Mammary epithelial cell (primary cell): ENCODE measurements around the gene CYP27C1.

Source experiments
- EZH2 ChIP-seq: IDR thresholded peaks from 2 replicates; pipeline ENCODE4 v1.6.1; 2012; ENCODE audit warnings: low read length, inconsistent platforms, borderline replicate concordance
- TF ChIP-seq, protein P1 (sequence below), 2 donors: IDR thresholded peaks in 1 of 2; conservative IDR thresholded peaks in 1 of 2; 2 replicates each; pipeline ENCODE4 v1.5.1; 2011 to 2012; ENCODE audit warnings: inconsistent platforms in 2 of 2, low read length in 2 of 2, mild to moderate bottlenecking in 2 of 2, control low read depth in 1 of 2, low read depth in 1 of 2; ENCODE audit not compliant: insufficient read depth in 1 of 2; ENCODE audit errors: extremely low read depth in 1 of 2

GRCh38 chr2:127163921-127164320 is 56.2 kb downstream of the CYP27C1 start:
- TF ChIP-seq, protein P1, sequence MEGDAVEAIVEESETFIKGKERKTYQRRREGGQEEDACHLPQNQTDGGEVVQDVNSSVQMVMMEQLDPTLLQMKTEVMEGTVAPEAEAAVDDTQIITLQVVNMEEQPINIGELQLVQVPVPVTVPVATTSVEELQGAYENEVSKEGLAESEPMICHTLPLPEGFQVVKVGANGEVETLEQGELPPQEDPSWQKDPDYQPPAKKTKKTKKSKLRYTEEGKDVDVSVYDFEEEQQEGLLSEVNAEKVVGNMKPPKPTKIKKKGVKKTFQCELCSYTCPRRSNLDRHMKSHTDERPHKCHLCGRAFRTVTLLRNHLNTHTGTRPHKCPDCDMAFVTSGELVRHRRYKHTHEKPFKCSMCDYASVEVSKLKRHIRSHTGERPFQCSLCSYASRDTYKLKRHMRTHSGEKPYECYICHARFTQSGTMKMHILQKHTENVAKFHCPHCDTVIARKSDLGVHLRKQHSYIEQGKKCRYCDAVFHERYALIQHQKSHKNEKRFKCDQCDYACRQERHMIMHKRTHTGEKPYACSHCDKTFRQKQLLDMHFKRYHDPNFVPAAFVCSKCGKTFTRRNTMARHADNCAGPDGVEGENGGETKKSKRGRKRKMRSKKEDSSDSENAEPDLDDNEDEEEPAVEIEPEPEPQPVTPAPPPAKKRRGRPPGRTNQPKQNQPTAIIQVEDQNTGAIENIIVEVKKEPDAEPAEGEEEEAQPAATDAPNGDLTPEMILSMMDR (conservative IDR thresholded peaks at IDR 0.05 in 1 of 2, IDR thresholded peaks at IDR 0.05 in 1 of 2; ENCODE audit: extremely low read depth in 1 of 2, insufficient read depth in 1 of 2, low read depth in 1 of 2, low read length in 2 of 2) = no peak
- no peak for TF ChIP-seq EZH2
